HCT116 (cell line): ENCODE results near the gene CLIC3. TPM values are rescaled to one million over a fixed set of nuclear protein-coding genes. Genes with fewer than 3 reads are reported as not detected.
A peak's percentile ranks its signal among the peaks of the same experiment; 100 is the strongest.

Experiments used
- ATAC-seq: fragments of 200-7000 bp; cut with Tn5 transposase; 2 replicates; pipeline ENCODE4 v1.9.1; 2020; ENCODE audit warnings: mild to moderate bottlenecking, moderate library complexity
- BruUV-seq: library from RNA; stranded (reverse); fragments of 400-500 nt; replicated peaks from 2 replicates; lab custom pipeline; 2021; lab: Mats Ljungman, UMichigan
- CTCF ChIA-PET: fragments of 300-600 bp; sonication (Branson Sonifier 250); formaldehyde crosslinking; loops from one replicate; lab custom pipeline; 2021; ENCODE audit warnings: antibody characterized with exemption; lab: Charles Lee
- POLR2A ChIA-PET: fragments of 300-600, 350-600 bp; sonication (Branson Sonifier 250); formaldehyde crosslinking; loops from one replicate; lab custom pipeline; 2021; ENCODE audit warnings: antibody characterized with exemption; lab: Charles Lee
- RAD21 ChIA-PET, 2 experiments: fragments of 300-600 bp; sonication (Branson Sonifier 250); formaldehyde crosslinking; loops; one replicate each; lab custom pipeline; 2023; ENCODE audit warnings: low total read pairs in 2 of 2; ENCODE audit not compliant: uncharacterized antibody in 2 of 2, unreplicated experiment in 2 of 2, low non-redundant PET in 1 of 2; lab: Charles Lee
- DNase-seq: peaks from one replicate; pipeline ENCODE4 v3.0.0-alpha.2; 2010; ENCODE audit warnings: low read depth, low spot score
- H2AFZ ChIP-seq: fragments of 200-600 bp; shearing (Covaris generic), sonication (generic); 2 replicates; pipeline ENCODE4 v1.6.1; 2017; ENCODE audit warnings: low read depth, mixed run types, mixed read lengths, antibody characterized with exemption, low read length; ENCODE audit not compliant: poor library complexity, severe bottlenecking
- H3K27ac ChIP-seq: 2 replicates; pipeline ENCODE4 v1.5.1; 2012; ENCODE audit warnings: low read depth, low read length
- H3K27me3 ChIP-seq: fragments of 200-600 bp; sonication (generic); 2 replicates; pipeline ENCODE4 v1.6.1; 2016; ENCODE audit warnings: mixed run types, low read length, mixed read lengths; ENCODE audit not compliant: insufficient read depth
- H3K36me3 ChIP-seq, 2 experiments: fragments of 200-500 bp in 1 of 2; fragments of 200-600 bp in 1 of 2; sonication (Bioruptor generic) in 1 of 2; sonication (generic) in 1 of 2; 2 replicates each; pipeline versions ENCODE4 v1.5.1 to v1.6.1; 2014 to 2016; ENCODE audit warnings: low read length in 2 of 2, inconsistent platforms in 1 of 2, mixed read lengths in 1 of 2, mixed run types in 1 of 2; ENCODE audit not compliant: insufficient read depth in 2 of 2, control insufficient read depth in 1 of 2
- H3K4me1 ChIP-seq, 2 experiments: fragments of 200-600 bp in 1 of 2; sonication (generic) in 1 of 2; 2 replicates each; pipeline versions ENCODE4 v1.5.1 to v1.6.1; 2012 to 2017; ENCODE audit warnings: low read length in 2 of 2, inconsistent platforms in 1 of 2, mild to moderate bottlenecking in 1 of 2, mixed read lengths in 1 of 2, mixed run types in 1 of 2, moderate library complexity in 1 of 2; ENCODE audit not compliant: insufficient read depth in 2 of 2, control insufficient read depth in 1 of 2
- H3K4me2 ChIP-seq: fragments of 200-600 bp; sonication (generic); 2 replicates; pipeline ENCODE4 v1.6.1; 2017; ENCODE audit warnings: mixed run types, low read length, mixed read lengths
- H3K4me3 ChIP-seq, 2 experiments: fragments of 200-600 bp in 1 of 2; sonication (generic) in 1 of 2; replicated peaks in 1 of 2; 2 replicates each; pipeline ENCODE4 v1.5.1; 2011 to 2016; ENCODE audit warnings: low read length in 2 of 2, control low read depth in 1 of 2, low read depth in 1 of 2, mild to moderate bottlenecking in 1 of 2, mixed read lengths in 1 of 2, mixed run types in 1 of 2
- H3K79me2 ChIP-seq: fragments of 200-600 bp; sonication (generic); 2 replicates; pipeline ENCODE4 v1.6.1; 2017; ENCODE audit warnings: mild to moderate bottlenecking, mixed run types, low read length, moderate library complexity, mixed read lengths; ENCODE audit not compliant: insufficient read depth
- H3K9ac ChIP-seq: fragments of 200-600 bp; sonication (generic); 2 replicates; pipeline ENCODE4 v1.6.1; 2016; ENCODE audit warnings: low read length, mixed read lengths
- H3K9me2 ChIP-seq: fragments of 200-600 bp; sonication (generic), shearing (Covaris generic); 2 replicates; pipeline ENCODE4 v1.6.1; 2017; ENCODE audit warnings: mixed run types, mild to moderate bottlenecking, moderate library complexity; ENCODE audit not compliant: insufficient read depth
- H3K9me3 ChIP-seq, 2 experiments: fragments of 200-500 bp in 1 of 2; fragments of 200-600 bp in 1 of 2; sonication (Bioruptor generic) in 1 of 2; sonication (generic) in 1 of 2; 2 replicates each; pipeline ENCODE4 v1.6.1; 2014 to 2017; ENCODE audit warnings: low read length in 2 of 2, mixed read lengths in 2 of 2, inconsistent platforms in 1 of 2, low read depth in 1 of 2, mild to moderate bottlenecking in 1 of 2, mixed run types in 1 of 2, moderate library complexity in 1 of 2; ENCODE audit not compliant: control insufficient read depth in 1 of 2, insufficient read depth in 1 of 2
- H4K20me1 ChIP-seq: fragments of 200-600 bp; sonication (generic), shearing (Covaris generic); 2 replicates; pipeline ENCODE4 v1.6.1; 2017; ENCODE audit warnings: mixed run types, mild to moderate bottlenecking, moderate library complexity; ENCODE audit not compliant: insufficient read depth
- EGR1 ChIP-seq: IDR thresholded peaks from 2 replicates; pipeline ENCODE4 v1.6.1; 2012; ENCODE audit warnings: low read depth
- FOSL1 ChIP-seq: IDR thresholded peaks from 2 replicates; pipeline ENCODE4 v1.6.1; 2012; ENCODE audit warnings: low read depth
- SIN3A ChIP-seq: IDR thresholded peaks from 2 replicates; pipeline ENCODE4 v1.6.1; 2012; ENCODE audit warnings: low read depth
- SP1 ChIP-seq: IDR thresholded peaks from 2 replicates; pipeline ENCODE4 v1.6.1; 2012; ENCODE audit warnings: low read depth
- SRF ChIP-seq: IDR thresholded peaks from 2 replicates; pipeline ENCODE4 v1.6.1; 2012; ENCODE audit warnings: low read depth
- intact Hi-C: fragments of 100-400 bp; cut with micrococcal nuclease; formaldehyde crosslinking; loops from 2 replicates; pipeline ENCODE4 v1.10.0; 2022
- total RNA-seq: library from RNA; stranded (reverse); gene quantifications from one replicate; pipeline ENCODE4 v1.2.1, GENCODE V29; 2021; ENCODE audit not compliant: unreplicated experiment
- TF ChIP-seq, protein P1 (sequence below): IDR thresholded peaks from 2 replicates; pipeline ENCODE4 v1.6.1; 2011; ENCODE audit warnings: mild to moderate bottlenecking, low read length, moderate library complexity; ENCODE audit not compliant: insufficient replicate concordance; ENCODE audit errors: extremely low read depth

The CLIC3 gene
- total RNA-seq, 1 experiment from 2014 or later: 8.4 TPM

DNA sequence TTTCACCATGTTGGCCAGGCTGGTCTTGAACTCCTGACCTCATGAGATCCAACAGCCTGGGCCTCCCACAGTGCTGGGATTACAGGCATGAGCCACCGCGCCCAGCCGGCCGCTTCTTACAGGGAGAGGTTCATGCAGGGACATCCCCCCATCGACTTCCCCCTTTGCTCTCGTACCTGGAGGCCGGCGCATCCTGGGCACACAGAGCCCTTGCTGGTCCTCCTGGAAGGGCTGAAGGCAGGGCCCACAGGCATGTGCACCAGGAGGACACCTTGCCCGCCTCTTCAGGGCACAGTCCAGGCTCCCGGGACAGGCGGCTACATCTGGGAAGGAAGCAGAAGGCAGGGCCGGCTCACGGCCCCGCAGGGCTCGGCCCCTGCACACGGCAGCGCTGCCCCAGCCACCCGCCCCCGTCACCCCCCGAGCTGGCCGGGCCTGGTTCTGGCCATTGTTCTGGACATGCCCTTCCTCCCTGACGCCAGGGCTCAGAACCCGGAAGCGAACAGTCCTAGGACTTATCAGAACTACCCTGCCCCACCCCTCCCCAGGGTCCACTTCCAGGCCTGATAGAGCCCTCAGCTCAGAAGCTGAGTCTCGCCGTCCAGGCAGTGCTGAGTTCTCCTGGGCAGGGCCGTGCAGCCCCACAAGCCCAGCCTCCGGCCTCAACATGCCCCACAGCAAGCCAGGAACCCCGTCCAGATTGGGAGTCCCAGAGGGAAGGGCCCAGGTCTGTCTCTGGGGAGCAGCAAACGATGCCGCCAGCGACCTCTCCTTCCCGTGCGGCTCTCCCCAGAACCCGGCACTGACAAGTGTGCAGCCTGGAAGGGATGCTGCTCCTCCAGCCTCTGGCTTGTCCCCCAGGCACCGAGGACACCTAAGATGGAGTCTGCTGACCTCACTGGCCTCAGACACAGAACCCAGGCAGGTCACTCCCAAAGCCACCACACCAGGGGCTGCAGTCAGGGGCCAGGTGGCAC, 46.7 kb upstream of the CLIC3 start:
- H2AFZ ChIP-seq: no peak overlapping the region
- CTCF ChIA-PET: no interaction called here
- TF ChIP-seq EGR1 (no peak), FOSL1 (no peak), SIN3A (no peak), SRF (no peak), SP1 (no peak)
- TF ChIP-seq, protein P1, sequence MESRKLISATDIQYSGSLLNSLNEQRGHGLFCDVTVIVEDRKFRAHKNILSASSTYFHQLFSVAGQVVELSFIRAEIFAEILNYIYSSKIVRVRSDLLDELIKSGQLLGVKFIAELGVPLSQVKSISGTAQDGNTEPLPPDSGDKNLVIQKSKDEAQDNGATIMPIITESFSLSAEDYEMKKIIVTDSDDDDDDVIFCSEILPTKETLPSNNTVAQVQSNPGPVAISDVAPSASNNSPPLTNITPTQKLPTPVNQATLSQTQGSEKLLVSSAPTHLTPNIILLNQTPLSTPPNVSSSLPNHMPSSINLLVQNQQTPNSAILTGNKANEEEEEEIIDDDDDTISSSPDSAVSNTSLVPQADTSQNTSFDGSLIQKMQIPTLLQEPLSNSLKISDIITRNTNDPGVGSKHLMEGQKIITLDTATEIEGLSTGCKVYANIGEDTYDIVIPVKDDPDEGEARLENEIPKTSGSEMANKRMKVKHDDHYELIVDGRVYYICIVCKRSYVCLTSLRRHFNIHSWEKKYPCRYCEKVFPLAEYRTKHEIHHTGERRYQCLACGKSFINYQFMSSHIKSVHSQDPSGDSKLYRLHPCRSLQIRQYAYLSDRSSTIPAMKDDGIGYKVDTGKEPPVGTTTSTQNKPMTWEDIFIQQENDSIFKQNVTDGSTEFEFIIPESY: no peak
- H4K20me1 ChIP-seq: no peaks in the 10 kb centered on the region
- H3K36me3 ChIP-seq: peaks cover 3 to 7% of the 10 kb centered on the region in 2 experiments; a peak in 2 of 4 replicates
- no peaks in the 10 kb centered on the region for H3K9me3 ChIP-seq
- no peak overlapping the region for H3K9ac ChIP-seq
- peaks cover 24% of the 10 kb centered on the region; the same call in 1 of the 2 replicates for H3K79me2 ChIP-seq
- BruUV-seq: no TSS peak
- ATAC-seq (no peak), DNase-seq (no peak)
- H3K4me3 ChIP-seq: no peak overlapping the region
- POLR2A ChIA-PET: no interaction called here
- 0 out of 2 replicates have a peak overlapping the region, but pooled peaks have one; percentile 97 for H3K4me2 ChIP-seq
- H3K9me2 ChIP-seq: no peaks in the 10 kb centered on the region
- intact Hi-C loops: no loop called here
- RAD21 ChIA-PET: no interaction called here
- H3K27ac ChIP-seq: peak overlapping the region; percentile 77; the same call in 1 of the 2 replicates
- H3K27me3 ChIP-seq: no peaks in the 10 kb centered on the region
- peaks cover 12 to 26% of the 10 kb centered on the region in 2 experiments for H3K4me1 ChIP-seq
